ENCODE measurements around the gene ARHGEF17. TPM values are rescaled to one million over a fixed set of nuclear protein-coding genes. Genes with fewer than 3 reads are reported as not detected.
A peak's percentile ranks its signal among the peaks of the same experiment; 100 is the strongest.
"Not testable (repeated sequence)": the region's sequence is repeated elsewhere in the genome, so short reads cannot be mapped to it uniquely, and the experiment has no call there.

Gene ARHGEF17
- total and polyA plus RNA-seq, 2 experiments from 2014 or later, result 30.2 to 35.6 TPM

GRCh38 chr11:73270016-73270854 is 37.8 kb upstream of the ARHGEF17 start:
- Histone ChIP-seq H2AFZ (no peak overlapping the region), H3K4me3 (no peak overlapping the region), H3K27me3 (peaks cover 10% of the 10 kb centered on the region), H3K36me3 (replicated peaks; ENCODE audit: insufficient read depth, low read depth) (no peaks in the 10 kb centered on the region), H3K4me2 (peak overlapping the region; percentile 65), H3K9me3 (ENCODE audit: low read depth) (no peaks in the 10 kb centered on the region), H3K27ac (peak overlapping the region; percentile 64), H4K20me1 (ENCODE audit: insufficient read depth, poor library complexity, severe bottlenecking) (no peaks in the 10 kb centered on the region), H3K4me1 (ENCODE audit: insufficient read depth) (peaks cover 44% of the 10 kb centered on the region), H3K9me2 (replicated peaks; ENCODE audit: insufficient read depth) (no peaks in the 10 kb centered on the region), H3K79me2 (peaks cover 4% of the 10 kb centered on the region)
- no peak for DNase-seq (ENCODE audit: low spot score)
- 87% methylated on average over 7 of the region's 7 CpGs for WGBS (ENCODE audit: low lambda C conversion rate, missing lambda C conversion rate)
- TF ChIP-seq CTCF (IDR thresholded peaks at IDR 0.05; ENCODE audit: poor library complexity), result no peak
- no peak for TF ChIP-seq EZH2 (IDR thresholded peaks at IDR 0.05; ENCODE audit: borderline replicate concordance)
- no peak for TF ChIP-seq EZH2phosphoT487 (IDR thresholded peaks at IDR 0.05; ENCODE audit: low read depth, severe bottlenecking, unreplicated experiment)

DNA sequence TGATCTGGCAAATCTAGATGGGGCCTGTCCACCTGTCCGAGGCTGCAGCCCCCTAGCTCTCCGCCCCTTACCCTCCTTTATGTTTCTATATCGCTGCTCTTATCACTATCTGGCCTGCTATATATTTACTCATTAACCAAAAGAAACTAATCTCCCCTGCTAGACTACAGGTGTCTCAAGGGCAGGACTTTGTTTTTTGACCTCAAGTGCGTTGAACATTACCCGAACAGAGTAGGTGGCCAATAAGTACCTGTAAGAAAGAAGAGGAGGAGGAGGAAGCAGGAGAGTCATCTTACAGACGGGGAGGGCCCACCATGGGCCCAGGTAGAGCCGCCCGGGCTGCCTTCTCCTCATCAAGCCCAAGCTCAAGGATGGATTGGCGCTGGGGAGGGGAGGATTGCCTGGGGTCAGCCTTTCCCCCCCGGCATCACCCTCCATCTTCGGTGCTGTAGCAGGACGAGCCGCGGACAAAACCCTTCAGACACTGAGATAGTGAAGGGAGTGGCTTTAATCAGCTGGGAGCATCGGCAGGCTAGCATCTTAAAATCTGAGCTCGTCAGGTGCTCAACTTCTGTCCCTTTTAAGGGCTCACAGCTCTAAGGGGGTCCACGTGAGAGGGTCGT is 37.1 kb upstream of the ARHGEF17 start:
- TF ChIP-seq CTCF (IDR thresholded peaks at IDR 0.05; ENCODE audit: poor library complexity) (no peak), EZH2 (IDR thresholded peaks at IDR 0.05; ENCODE audit: borderline replicate concordance) (no peak), EZH2phosphoT487 (IDR thresholded peaks at IDR 0.05; ENCODE audit: low read depth, severe bottlenecking, unreplicated experiment) (no peak)
- Histone ChIP-seq H3K4me1 (ENCODE audit: insufficient read depth) (peaks cover 44% of the 10 kb centered on the region), H3K79me2 (peaks cover 4% of the 10 kb centered on the region), H3K9me3 (ENCODE audit: low read depth) (no peaks in the 10 kb centered on the region), H3K9me2 (replicated peaks; ENCODE audit: insufficient read depth) (no peaks in the 10 kb centered on the region), H2AFZ (no peak overlapping the region), H4K20me1 (ENCODE audit: insufficient read depth, poor library complexity, severe bottlenecking) (no peaks in the 10 kb centered on the region), H3K27me3 (peaks cover 6% of the 10 kb centered on the region), H3K36me3 (replicated peaks; ENCODE audit: insufficient read depth, low read depth) (no peaks in the 10 kb centered on the region), H3K27ac (peak overlapping the region; percentile 64), H3K4me3 (no peak overlapping the region), H3K4me2 (peak overlapping the region; percentile 65)
- WGBS (ENCODE audit: low lambda C conversion rate, missing lambda C conversion rate), result 27% methylated on average over 18 of the region's 18 CpGs
- DNase-seq (ENCODE audit: low spot score), result no peak

GRCh38 chr11:73271478-73271865 is 36.6 kb upstream of the ARHGEF17 start:
- H3K9me3 ChIP-seq (ENCODE audit: low read depth); H3K27me3 ChIP-seq; H3K36me3 ChIP-seq (replicated peaks; ENCODE audit: insufficient read depth, low read depth); H3K79me2 ChIP-seq; DNase-seq (ENCODE audit: low spot score); H3K9me2 ChIP-seq (replicated peaks; ENCODE audit: insufficient read depth); H4K20me1 ChIP-seq (ENCODE audit: insufficient read depth, poor library complexity, severe bottlenecking); H3K4me3 ChIP-seq; H2AFZ ChIP-seq: not testable (repeated sequence)
- 48% methylated on average over 10 of the region's 10 CpGs for WGBS (ENCODE audit: low lambda C conversion rate, missing lambda C conversion rate)
- peak overlapping the region; percentile 65 for H3K4me2 ChIP-seq
- peak overlapping the region; percentile 64 for H3K27ac ChIP-seq
- peaks cover 44% of the 10 kb centered on the region for H3K4me1 ChIP-seq (ENCODE audit: insufficient read depth)
